HG02970 (cell line): Measurements from ENCODE around the gene SUZ12.
A peak's percentile ranks its signal among the peaks of the same experiment; 100 is the strongest.
"Not testable (repeated sequence)": the region's sequence is repeated elsewhere in the genome, so short reads cannot be mapped to it uniquely, and the experiment has no call there.

Experiments
- ATAC-seq: cut with Tn5 transposase; IDR thresholded peaks from one replicate; pipeline ENCODE4 v1.9.1; 2021; ENCODE audit warnings: mild to moderate bottlenecking, moderate library complexity, moderate number of reproducible peaks; ENCODE audit not compliant: unreplicated experiment, low FRiP score

SUZ12 gene

DNA sequence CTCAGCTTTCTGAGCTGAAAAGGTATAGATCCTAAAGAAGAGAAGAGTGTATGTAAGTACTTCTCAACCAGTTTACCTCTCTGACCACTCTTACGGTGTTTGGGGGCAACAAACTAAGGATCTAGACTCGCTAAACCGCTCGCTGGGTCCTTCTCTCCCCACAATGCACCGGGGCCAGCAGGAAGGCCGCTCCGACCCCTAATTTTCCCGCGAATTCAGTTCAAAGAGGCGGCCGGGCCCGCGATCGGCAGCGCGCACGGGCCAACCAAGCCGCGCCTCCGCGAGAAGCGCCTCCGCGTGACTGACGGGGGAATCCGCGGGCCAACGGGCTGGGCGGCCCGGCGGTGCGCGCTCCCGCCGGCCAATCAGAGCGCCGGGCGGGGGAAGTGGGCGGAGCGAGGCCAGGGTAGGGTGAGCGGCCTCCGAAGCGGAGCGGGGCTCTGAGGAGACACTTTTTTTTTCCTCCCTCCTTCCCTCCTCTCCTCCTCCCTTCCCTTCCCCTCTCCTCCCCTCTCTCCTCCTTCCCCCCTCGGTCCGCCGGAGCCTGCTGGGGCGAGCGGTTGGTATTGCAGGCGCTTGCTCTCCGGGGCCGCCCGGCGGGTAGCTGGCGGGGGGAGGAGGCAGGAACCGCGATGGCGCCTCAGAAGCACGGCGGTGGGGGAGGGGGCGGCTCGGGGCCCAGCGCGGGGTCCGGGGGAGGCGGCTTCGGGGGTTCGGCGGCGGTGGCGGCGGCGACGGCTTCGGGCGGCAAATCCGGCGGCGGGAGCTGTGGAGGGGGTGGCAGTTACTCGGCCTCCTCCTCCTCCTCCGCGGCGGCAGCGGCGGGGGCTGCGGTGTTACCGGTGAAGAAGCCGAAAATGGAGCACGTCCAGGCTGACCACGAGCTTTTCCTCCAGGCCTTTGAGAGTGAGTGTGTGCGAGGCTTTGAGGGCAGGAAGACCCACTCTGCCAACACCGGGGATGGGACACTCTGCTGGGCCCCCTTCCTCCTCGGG is at the start of gene SUZ12:
SUZ12 (plus strand) TSS at position 393 of the 995 bp plus-strand sequence; CDS start at position 633, 240 bp downstream.
- peak; percentile 99 for ATAC-seq

DNA sequence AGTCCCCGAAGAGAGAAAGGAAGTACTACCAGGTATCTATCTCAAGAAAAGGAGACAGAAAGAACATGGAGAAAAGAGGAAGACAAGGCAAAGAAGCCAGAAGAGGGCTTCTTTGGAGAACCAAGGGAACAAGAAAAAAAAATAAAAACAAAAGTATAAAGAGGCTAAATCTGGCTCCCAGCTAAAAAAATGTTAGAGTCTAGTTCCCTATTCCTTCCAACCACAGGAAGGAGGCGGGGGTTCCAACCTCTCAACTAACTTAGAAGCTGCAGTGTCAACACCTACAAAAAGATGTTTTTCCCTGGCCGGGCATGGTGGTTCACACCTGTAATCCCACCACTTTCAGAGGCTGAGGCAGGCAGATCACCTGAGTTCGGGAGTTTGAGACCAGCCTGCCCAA is 48.7 kb upstream of the SUZ12 start:
- ATAC-seq = no peak

DNA sequence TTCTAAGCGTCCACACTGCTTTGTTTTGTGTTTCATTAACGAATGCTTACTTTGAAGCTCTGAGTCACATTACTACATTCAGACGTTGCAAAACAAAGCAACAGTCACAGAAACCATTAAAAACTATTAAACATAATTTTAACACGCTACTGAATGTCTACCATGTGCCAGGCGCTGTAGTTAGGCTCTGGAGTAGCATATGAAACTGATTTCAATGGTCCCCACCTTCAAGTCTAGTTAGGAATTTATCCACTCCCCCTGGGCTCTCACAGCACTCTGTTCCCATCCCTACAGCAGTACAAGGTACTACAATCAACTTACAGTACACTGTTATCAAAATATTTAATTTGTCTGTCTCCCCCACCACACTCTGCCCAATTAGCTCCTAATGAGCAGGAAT is 35.9 kb upstream of the SUZ12 start:
- peak; percentile 8 for ATAC-seq

DNA sequence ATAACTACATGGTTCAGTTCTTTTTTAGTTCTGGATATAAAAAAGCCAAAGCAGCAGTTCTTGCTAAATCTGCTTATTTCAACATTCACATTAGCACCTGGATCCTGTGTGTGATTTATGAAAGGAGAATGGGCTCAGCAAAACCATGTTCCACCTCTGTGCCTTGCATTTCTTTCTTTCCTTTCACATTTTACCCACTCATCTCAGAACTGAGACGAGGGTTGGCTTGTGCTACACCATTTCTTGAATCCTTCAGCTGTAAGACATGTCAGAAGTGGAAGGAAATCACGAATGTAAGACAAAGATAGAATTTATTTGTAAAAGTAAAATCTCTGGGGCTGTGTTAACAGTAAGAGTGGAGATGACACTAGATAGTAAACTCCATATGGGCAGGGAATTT is 34.1 kb upstream of the SUZ12 start:
- ATAC-seq = no peak

DNA sequence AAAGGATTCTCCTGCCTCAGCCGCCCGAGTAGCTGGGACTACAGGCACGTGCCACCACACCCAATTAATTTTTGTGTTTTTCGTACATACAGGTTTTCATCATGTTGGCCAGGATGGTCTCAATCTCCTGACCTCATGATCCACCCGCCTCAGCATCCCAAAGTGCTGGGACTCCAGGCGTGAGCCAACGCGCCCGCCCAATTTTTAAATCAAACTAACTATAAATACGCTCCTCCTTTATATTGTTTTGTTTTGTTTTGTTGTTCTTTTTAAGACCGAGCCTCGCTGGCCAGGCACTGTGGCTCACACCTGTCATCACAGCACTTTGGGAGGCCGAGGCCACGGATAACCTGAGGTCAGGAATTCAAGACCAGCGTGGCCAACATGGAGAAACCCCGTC is 33.4 kb upstream of the SUZ12 start:
- no peak for ATAC-seq

DNA sequence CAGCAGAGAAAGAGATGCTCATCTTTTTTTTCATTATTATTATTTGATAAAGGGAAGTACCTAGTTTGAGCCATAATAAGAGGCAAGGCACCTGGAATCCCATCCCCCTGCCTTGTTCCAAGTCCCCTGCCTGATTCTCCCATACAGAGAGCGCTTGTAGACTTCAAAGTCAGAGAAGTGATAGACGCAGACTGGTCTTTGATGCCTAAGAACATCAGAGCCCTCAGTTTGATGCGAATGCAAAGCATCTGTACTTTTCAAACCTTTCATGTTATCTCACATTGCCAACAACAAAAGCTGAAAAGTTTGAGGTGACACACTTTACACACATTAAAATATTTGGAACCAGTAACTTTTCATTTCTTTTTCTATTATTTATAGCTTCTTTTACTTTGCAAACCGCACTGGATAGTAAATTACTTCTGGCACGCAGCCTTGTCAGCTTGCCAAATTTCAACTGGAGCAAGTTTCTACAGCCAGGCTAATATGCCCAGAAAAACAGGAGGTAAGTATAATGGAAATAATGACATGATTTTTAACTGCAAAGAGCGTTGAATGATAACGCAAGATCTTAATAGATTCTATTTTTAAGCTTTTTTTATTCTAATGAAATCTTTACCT is 29.4 kb upstream of the SUZ12 start:
- no peak for ATAC-seq

DNA sequence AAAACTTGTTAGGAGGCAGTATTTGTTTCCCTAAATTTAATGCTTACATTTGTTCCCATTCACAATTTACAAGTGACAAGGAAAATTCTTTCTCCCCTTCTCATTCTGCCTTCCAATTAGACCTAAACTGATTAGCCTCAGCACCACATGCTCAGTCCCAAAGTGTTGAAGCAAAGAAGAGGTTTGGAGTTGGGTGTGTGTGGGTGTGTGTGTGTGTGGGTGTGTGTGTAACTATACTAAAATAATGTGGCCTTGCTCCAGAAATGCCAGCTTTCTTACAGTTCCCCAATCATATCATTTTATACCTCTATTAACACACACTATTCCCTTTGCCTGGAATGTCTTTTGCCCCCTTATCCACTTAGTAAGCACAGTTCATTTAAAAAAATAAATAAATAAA is 28.4 kb upstream of the SUZ12 start:
- no peak for ATAC-seq

DNA sequence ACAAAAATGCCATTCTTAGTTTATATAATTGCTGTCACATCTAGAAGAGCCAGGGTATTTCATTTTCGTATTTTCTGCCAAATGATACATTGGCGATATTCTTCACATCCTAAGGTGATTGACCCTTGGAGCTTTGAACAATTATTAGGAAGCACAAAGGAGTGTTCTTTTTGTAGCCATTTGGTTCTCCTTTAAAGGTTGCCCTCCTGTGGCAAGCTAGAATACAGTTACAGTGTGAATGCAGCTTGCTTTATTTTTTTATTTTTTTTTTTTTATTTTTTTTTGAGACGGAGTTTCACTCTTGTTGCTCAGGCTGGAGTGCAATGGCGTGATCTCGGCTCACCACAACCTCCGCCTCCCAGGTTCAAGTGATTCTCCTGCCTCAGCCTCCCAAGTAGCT is 24.1 kb upstream of the SUZ12 start:
- ATAC-seq = not testable (repeated sequence)

DNA sequence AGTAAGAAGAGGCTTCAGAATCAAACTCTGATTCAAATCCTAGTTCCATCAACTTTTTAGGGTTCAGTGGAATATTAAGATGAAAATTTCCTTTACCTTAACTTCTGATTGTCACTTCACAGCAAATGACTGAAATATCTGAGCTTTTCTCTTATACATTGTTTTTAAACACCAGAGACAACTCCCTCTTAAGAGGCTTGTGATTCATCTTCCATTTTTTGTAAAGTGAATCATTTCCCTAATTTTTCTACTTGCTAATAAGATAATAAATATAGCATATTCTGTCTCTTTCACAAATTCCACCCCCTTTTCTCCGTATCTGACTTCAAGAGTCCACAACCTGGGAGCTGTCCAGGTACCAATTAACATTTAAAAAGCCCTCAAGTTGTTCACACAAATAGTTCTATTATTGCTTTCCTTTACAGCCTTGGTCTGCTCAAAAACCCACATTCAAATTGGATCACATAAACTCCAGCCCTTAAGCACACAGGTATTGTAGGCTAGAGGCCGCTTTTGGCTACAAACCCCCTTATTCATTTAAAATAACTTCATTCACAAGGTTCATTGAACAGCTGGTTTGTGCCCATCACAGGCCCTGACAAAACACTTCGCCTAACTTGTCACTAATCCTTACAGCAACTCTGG is 21.2 kb upstream of the SUZ12 start:
- no peak for ATAC-seq

DNA sequence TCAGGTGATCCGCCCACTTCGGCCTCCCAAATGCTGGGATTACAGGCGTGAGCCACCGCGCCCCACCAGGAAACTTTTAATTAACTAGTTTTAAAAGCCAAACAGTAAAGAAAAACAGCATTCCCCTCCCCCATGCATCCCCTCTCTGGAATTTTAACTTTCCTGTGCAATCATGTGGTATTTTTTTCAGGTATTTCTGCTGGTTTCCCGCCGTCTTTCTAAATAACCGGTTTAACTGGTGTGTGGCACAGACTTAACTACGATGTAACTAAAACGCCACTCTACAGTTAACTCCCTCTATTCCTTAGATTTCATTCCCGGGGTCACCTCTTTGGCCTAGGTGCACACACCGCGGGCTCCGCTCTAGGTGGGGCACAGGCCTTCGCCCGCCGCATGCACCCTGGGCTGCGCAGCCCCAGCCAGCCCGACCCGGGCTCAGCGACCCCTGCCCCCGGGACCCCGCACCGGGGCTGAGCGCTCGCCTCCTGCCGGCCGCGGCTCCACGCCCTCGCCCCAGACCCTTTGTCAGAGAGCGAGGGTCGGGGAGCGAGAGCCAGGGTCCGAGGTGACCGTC is 20.2 kb upstream of the SUZ12 start:
- ATAC-seq = no peak

DNA sequence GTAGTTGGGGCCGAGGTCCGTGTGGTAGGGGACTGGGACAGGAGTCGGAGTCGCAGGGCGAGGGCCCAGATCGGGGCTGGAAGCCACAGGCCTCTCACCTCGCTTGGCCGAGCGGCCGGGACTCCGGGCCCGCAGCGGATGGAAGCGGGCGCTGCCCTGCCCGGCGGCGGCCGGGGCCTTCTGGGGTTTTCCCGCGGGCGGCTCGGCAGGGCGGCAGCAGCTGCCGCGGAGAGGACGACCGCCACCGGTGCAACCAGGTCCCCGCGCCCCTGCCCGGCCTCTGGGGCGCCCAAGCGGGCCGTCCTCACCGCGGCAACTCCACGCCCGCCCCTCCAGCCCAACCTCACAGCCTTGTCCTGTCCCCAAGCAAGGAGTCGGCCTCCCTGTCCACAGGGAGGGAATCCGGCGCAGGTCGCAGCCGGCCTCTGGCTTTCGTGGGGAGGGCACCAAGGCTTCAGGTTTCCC is 19.7 kb upstream of the SUZ12 start:
- ATAC-seq = no peak

DNA sequence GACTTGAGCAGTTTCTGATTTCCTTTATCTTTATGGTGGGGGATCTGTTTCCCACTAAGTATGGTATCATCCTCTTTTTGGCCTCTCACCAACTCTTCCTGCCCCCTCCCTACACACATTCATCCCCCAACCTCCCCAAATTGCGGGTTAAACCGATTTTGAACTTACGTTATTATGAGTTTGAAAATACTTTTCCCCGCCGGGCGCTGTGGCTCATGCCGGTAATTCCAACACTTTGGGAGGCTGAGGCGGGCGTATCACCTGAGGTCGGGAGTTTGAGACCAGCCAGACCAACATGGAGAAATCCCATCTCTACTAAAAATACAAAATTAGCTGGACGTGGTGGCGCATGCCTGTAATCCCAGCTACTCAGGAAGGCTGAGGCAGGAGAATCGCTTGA is 19.1 kb upstream of the SUZ12 start:
- not testable (repeated sequence) for ATAC-seq

DNA sequence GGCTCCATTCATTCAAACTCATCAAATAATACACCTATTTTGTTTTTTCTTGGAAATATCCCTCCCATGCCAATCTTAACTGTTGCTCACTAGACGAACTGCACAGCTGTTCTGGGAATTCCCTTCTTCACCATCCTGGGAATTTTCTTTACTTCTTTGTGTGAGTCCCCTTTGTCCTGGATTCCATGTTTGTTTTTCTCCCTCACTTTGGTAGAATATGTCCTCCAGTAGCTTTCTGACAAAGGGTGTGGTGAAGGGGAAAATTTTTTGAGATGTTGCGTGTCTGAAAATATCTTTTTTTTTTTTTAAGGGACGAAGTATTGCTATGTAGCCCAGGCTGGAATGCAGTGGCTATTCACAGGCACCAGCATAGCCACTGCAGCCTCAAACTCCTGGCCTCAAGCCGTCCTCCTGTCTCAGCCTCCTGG is 18.1 kb upstream of the SUZ12 start:
- no peak for ATAC-seq

DNA sequence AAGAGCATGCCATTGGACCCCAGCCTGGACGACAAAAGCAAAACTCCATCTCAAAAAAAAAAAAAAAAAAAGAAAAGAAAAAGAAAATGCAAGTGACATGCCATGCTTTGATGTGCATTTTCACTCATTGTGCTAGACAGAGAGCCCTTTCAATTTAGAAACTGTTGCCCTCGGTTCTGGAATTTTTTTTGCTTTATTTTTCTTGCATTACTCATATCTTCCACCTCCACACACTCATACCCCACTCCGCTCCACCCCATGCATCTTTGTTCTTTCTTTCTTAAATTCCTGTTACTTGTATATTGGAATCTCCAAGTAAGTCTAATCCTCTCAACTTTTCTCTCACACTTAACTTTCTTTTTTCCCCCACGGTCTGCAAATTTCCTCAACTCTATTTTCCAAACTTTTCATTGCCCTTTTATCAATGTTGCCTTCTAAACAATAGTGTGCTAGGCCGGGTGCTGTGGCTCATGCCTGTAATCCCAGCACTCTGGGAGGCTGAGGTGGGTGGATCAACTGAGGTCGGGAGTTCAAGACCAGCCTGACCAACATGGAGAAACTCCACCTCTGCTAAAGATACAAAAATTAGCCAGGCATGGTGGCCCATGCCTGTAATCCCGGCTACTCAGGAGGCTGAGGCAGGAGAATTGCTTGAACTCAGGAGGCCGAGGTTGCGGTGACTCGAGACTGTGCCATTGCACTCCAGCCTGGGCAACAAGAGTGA is 16.8 kb upstream of the SUZ12 start:
- ATAC-seq = no peak

DNA sequence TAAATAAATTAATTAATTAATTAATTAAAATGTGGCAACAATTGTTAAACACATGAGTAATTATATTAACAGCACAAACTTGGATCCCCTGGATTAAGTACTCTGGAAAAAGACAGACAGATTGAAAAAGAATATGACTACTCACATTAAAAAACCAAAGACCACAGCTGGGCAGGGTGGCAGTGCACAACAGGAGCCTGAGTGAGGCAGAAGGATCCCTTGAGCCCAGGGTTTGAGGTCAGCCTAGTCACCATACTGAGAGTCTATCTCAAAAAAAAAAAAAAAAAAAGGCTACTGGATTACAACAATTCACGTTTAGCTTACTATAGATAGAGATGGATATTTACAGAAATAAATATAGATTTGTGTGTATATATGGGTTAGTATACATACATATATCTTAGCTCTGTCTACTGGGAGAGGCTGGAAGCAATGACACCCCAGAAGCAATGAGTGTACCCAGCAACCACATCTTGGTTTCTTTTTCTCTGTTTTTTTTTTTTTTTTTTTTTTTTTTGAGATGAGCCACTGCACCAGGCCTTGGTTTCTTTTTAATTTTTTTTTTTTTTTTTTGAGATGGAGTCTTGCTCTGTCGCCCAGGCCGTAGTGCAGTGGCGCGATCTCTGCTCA is 10.6 kb upstream of the SUZ12 start:
- no peak for ATAC-seq

DNA sequence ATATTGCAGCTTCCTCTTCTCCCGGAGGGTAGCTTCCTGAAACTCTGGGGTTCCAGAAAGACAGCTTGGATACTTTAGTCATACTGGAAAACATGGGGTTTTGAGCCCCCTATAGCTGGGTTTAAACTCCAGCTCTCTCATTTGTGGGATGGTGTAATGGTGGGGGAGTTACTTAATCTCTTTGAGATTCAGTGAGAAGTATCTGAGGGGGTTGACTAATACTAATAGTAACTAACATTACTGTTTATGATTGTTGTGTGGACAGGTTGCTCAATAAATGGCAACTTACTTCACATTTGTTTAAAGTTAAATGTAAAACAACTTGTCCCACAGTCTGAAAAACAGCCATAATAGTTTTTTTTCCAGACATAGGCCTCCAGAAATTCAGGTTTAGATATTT is 5.1 kb upstream of the SUZ12 start:
- ATAC-seq = no peak

DNA sequence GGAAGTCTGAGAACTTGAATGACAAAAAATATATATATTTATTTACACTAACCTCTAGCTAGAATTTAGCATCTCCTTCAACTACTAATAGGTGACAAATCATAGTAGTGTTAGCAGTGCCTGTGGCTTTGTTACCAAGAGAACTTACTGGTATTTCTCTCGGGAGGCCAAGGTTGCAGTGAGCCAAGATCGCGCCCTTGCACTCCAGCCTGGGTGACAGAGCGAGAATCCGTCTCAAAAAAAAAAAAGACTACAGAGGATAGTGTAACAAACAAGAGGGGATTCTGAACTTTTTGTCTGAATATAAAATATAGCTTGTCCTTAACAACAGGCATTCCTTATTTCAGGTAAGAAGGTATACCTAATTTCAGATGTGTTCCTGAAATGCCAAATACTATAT is 1.3 kb upstream of the SUZ12 start:
- ATAC-seq = no peak

DNA sequence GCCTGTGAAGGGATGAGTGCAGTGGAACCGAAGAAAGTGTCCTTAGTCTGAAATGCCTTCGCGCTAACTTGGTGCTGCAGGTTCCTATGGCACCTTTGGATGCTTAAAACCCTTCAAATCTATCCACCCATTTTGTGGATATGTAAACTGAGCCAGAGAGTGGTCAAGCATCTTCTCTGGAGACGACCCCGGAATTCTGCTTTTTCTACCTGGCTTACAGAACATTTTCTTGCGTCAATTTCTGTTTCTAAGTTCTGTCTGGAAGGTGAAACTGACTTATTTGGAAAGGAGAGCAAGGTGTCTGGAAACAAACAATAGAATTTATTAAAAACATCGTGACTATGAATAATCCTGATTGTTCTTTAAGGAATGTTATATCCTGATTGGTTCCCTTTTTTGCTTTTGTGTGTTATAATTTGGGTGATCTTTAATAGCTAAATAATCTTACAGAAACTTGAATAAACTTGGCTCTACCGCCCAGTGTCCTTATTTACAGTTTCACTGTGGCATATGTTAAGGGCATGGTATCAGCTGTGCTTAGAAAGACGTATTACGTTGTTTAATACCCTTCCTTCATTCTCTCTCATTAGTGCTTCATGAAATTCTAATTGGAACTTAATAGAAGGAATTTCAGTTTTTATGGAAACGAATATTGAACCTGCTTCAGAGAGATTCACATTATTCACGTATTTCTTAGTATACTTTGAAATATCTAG is 1.3 kb downstream of the SUZ12 start:
- ATAC-seq = not testable (repeated sequence)

DNA sequence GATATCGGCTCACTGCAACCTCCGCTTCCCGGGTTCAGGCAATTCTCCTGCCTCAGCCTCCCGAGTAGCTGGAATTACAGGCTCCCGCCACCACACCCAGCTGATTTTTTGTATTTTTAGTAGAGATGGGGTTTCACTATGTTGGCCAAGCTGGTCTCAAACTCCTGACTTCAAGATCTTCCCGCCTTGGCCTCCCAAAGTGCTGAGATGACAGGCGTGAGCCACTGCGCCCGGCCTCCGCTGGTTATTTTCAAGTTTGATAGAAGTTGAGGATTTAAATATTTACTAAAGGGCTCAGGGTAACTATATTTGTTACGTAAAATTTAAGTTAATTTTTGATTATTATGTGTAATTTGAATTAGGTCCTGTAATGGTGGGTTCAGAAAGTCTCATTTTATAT is 5.1 kb downstream of the SUZ12 start:
- ATAC-seq = not testable (repeated sequence)
